Body of pancreas (tissue), 4 donors: ENCODE measurements around the gene CASZ1.

Experiments used
- POLR2A ChIP-seq, 3 donors: fragments of 450-650 bp; IDR thresholded peaks; one replicate each; pipeline ENCODE4 v1.6.1; 2016; ENCODE audit warnings: antibody characterized with exemption in 3 of 3, mild to moderate bottlenecking in 2 of 3
- TF ChIP-seq, protein P1 (sequence below), 7 experiments: fragments of 450-650 bp in 4 of 7; fragments of 200-600 bp in 3 of 7; sonication (generic) in 3 of 7; IDR thresholded peaks; one replicate each; pipeline ENCODE4 v1.5.1; 2016 to 2019; ENCODE audit warnings: antibody characterized with exemption in 7 of 7

DNA sequence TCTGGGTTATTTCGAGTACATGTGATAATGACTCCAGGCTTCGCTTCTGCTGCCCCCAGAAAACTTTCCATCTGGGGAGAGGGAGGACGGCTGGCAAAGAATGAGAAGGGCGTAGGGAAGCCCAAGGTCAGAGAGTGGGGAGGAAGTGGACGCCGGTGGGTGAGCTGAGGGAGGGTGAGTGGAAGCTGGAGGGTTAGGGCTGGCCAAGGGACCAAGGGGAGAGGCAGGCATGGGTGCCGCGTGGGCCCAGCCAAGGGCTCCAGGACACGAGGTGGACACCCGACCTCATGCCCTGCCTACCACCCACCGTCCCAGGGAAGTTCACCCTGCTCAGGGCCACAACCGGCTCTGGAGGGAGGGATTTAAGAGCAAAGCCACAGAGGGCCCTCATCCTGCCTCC, 75.8 kb downstream of the CASZ1 start:
- TF ChIP-seq, protein P1, sequence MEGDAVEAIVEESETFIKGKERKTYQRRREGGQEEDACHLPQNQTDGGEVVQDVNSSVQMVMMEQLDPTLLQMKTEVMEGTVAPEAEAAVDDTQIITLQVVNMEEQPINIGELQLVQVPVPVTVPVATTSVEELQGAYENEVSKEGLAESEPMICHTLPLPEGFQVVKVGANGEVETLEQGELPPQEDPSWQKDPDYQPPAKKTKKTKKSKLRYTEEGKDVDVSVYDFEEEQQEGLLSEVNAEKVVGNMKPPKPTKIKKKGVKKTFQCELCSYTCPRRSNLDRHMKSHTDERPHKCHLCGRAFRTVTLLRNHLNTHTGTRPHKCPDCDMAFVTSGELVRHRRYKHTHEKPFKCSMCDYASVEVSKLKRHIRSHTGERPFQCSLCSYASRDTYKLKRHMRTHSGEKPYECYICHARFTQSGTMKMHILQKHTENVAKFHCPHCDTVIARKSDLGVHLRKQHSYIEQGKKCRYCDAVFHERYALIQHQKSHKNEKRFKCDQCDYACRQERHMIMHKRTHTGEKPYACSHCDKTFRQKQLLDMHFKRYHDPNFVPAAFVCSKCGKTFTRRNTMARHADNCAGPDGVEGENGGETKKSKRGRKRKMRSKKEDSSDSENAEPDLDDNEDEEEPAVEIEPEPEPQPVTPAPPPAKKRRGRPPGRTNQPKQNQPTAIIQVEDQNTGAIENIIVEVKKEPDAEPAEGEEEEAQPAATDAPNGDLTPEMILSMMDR (IDR thresholded peaks at IDR 0.05): no peak
- TF ChIP-seq POLR2A (IDR thresholded peaks at IDR 0.05): no peak
